GM23338 (cell line): ENCODE data around the gene OR10C1. TPM values are rescaled to one million over a fixed set of nuclear protein-coding genes. Genes with fewer than 3 reads are reported as not detected.

Experiments used
- ATAC-seq: fragments of 200-7000 bp; cut with Tn5 transposase; 3 replicates; pipeline ENCODE4 v1.9.1; 2020
- DNase-seq: peaks from one replicate; pipeline ENCODE4 v3.0.0-alpha.2; 2015; ENCODE audit warnings: low spot score
- H2AFZ ChIP-seq: fragments of 200-600 bp; sonication (generic); 2 replicates; pipeline ENCODE4 v1.8.0; 2016; ENCODE audit warnings: antibody characterized with exemption, mild to moderate bottlenecking, moderate library complexity
- H3F3A ChIP-seq: fragments of 200-600 bp; sonication (generic); replicated peaks from 2 replicates; pipeline ENCODE4 v1.8.0; 2017; ENCODE audit warnings: antibody characterized with exemption, mixed run types, low read depth
- H3K27ac ChIP-seq: fragments of 200-600 bp; sonication (generic); 2 replicates; pipeline ENCODE4 v1.6.1; 2016; ENCODE audit warnings: low read depth
- H3K27me3 ChIP-seq: fragments of 200-600 bp; sonication (generic); 2 replicates; pipeline ENCODE4 v1.8.0; 2016; ENCODE audit warnings: mild to moderate bottlenecking, mixed run types, moderate library complexity; ENCODE audit not compliant: insufficient read depth
- H3K36me3 ChIP-seq: fragments of 200-600 bp; sonication (generic); 2 replicates; pipeline ENCODE4 v1.8.0; 2016; ENCODE audit warnings: mild to moderate bottlenecking; ENCODE audit not compliant: insufficient read depth
- H3K4me1 ChIP-seq: fragments of 200-600 bp; sonication (generic); 2 replicates; pipeline ENCODE4 v1.8.0; 2016; ENCODE audit warnings: mild to moderate bottlenecking, moderate library complexity; ENCODE audit not compliant: insufficient read depth
- H3K4me2 ChIP-seq: fragments of 200-600 bp; sonication (generic); 2 replicates; pipeline ENCODE4 v1.7.1; 2017; ENCODE audit warnings: mixed run types
- H3K4me3 ChIP-seq: fragments of 200-600 bp; sonication (generic); 2 replicates; pipeline ENCODE4 v1.6.1; 2016; ENCODE audit warnings: mixed run types
- H3K79me2 ChIP-seq: fragments of 200-600 bp; sonication (generic); replicated peaks from 2 replicates; pipeline ENCODE4 v1.8.0; 2017; ENCODE audit warnings: mild to moderate bottlenecking; ENCODE audit not compliant: insufficient read depth
- H3K9me2 ChIP-seq: fragments of 200-600 bp; sonication (generic); 2 replicates; pipeline ENCODE4 v1.8.0; 2017; ENCODE audit not compliant: insufficient read depth
- H4K20me1 ChIP-seq: fragments of 200-600 bp; sonication (generic); replicated peaks from 2 replicates; pipeline ENCODE4 v1.8.0; 2017; ENCODE audit warnings: mild to moderate bottlenecking; ENCODE audit not compliant: insufficient read depth
- H3K27ac Mint-ChIP-seq: 2 replicates; pipeline ENCODE4 v1.8.0; 2020; ENCODE audit warnings: inconsistent platforms, mild to moderate bottlenecking, moderate library complexity, mixed read lengths
- H3K27me3 Mint-ChIP-seq: 3 replicates; pipeline ENCODE4 v1.8.0; 2022; ENCODE audit warnings: low read depth, mild to moderate bottlenecking, moderate library complexity, mixed read lengths, inconsistent platforms; ENCODE audit not compliant: insufficient read depth, poor library complexity
- H3K36me3 Mint-ChIP-seq: 3 replicates; pipeline ENCODE4 v1.8.0; 2021; ENCODE audit warnings: low read depth, mild to moderate bottlenecking, inconsistent platforms, moderate library complexity, mixed read lengths
- H3K4me1 Mint-ChIP-seq: 3 replicates; pipeline ENCODE4 v1.8.0; 2020; ENCODE audit warnings: mild to moderate bottlenecking, inconsistent platforms, mixed read lengths
- H3K4me3 Mint-ChIP-seq: 3 replicates; pipeline ENCODE4 v1.8.0; 2021; ENCODE audit warnings: moderate library complexity, mild to moderate bottlenecking, inconsistent platforms, mixed read lengths
- H3K9me3 Mint-ChIP-seq: 3 replicates; pipeline ENCODE4 v1.8.0; 2020; ENCODE audit warnings: moderate library complexity, mild to moderate bottlenecking, inconsistent platforms, mixed read lengths
- CREB1 ChIP-seq: fragments of 250-450 bp; sonication (Bioruptor Pico); IDR thresholded peaks from 2 replicates; pipeline ENCODE4 v1.5.0; 2020; ENCODE audit warnings: low read depth, mild to moderate bottlenecking, moderate library complexity
- EZH2 ChIP-seq: fragments of 200-600 bp; sonication (generic); IDR thresholded peaks from one replicate; pipeline ENCODE4 v1.8.0; 2017; ENCODE audit warnings: antibody characterized with exemption, mild to moderate bottlenecking, low read depth; ENCODE audit not compliant: unreplicated experiment
- EZH2phosphoT487 ChIP-seq: fragments of 200-600 bp; sonication (generic); IDR thresholded peaks from one replicate; pipeline ENCODE4 v1.8.1; 2018; ENCODE audit warnings: antibody characterized with exemption; ENCODE audit not compliant: unreplicated experiment
- JUNB ChIP-seq: IDR thresholded peaks from one replicate; pipeline ENCODE4 v1.6.1; 2016; ENCODE audit warnings: antibody characterized with exemption; ENCODE audit not compliant: unreplicated experiment
- NANOG ChIP-seq: IDR thresholded peaks from 2 replicates; pipeline ENCODE4 v1.6.1; 2016; ENCODE audit warnings: antibody characterized with exemption, borderline replicate concordance
- POLR2AphosphoS5 ChIP-seq: IDR thresholded peaks from 2 replicates; pipeline ENCODE4 v1.6.1; 2016; ENCODE audit warnings: antibody characterized with exemption, low read depth
- STAT1 ChIP-seq: IDR thresholded peaks from one replicate; pipeline ENCODE4 v1.6.1; 2016; ENCODE audit warnings: antibody characterized with exemption; ENCODE audit not compliant: unreplicated experiment
- ZNF114 ChIP-seq: fragments of 250-450 bp; sonication (Bioruptor Pico); IDR thresholded peaks from 2 replicates; pipeline ENCODE4 v1.5.0; 2020; ENCODE audit warnings: mild to moderate bottlenecking, moderate library complexity
- ZNF331 ChIP-seq: fragments of 250-450 bp; sonication (Bioruptor Pico); IDR thresholded peaks from 2 replicates; pipeline ENCODE4 v1.5.0; 2020; ENCODE audit warnings: low read depth, mild to moderate bottlenecking, moderate library complexity
- polyA plus RNA-seq: library from polyadenylated mRNA; unstranded; fragments of >200 nt; fragmentation: Nextera tagmentation; extraction: Ambion mirVana; gene quantifications from 2 replicates; pipeline ENCODE4 v1.2.1, GENCODE V29; 2016
- total RNA-seq: library from RNA; depleted of rRNA; stranded (reverse); fragments of >200 nt; shearing (Covaris generic); gene quantifications from 2 replicates; pipeline ENCODE4 v1.2.3, GENCODE V29; 2014
- TF ChIP-seq, protein P1 (sequence below): fragments of 250-450 bp; sonication (Bioruptor Pico); IDR thresholded peaks from 2 replicates; pipeline ENCODE4 v1.5.0; 2020; ENCODE audit warnings: mild to moderate bottlenecking, moderate library complexity
- TF ChIP-seq, protein P2 (sequence below), 2 experiments: fragments of 200-600 bp in 1 of 2; sonication (generic) in 1 of 2; conservative IDR thresholded peaks; 2 replicates each; pipeline versions ENCODE4 v1.5.1 to v1.6.1; 2016 to 2017; ENCODE audit warnings: antibody characterized with exemption in 2 of 2, low read depth in 2 of 2, mild to moderate bottlenecking in 2 of 2, moderate library complexity in 1 of 2
- TF ChIP-seq, protein P3 (sequence below): IDR thresholded peaks from 2 replicates; pipeline ENCODE4 v1.6.1; 2016; ENCODE audit warnings: antibody characterized with exemption
- TF ChIP-seq, protein P4 (sequence below): IDR thresholded peaks from one replicate; pipeline ENCODE4 v1.6.1; 2018; ENCODE audit warnings: antibody characterized with exemption; ENCODE audit not compliant: unreplicated experiment

The OR10C1 gene
- total and polyA plus RNA-seq, 2 experiments from 2014 or later = not detected

DNA sequence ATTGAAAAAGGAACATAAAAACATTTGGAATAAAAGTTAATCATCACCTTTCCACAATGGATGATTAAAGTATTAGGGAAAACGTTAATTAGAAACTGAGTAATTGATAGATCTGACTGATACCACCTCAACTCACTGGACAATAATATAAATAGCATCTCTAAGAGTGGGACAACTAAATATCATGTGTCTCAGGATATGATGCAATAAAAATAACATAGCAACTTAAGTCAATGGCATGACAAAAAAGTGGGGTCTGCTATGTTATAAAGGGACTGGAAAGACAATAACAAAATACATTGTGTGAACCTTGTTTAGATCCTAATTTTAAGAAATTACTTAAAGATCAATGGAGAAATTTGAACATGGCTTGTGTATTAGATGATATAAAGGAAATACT is 14.0 kb upstream of the OR10C1 start:
- TF ChIP-seq ZNF331 (CRISPR knock-in tag) (no peak), CREB1 (no peak), POLR2AphosphoS5 (no peak), EZH2 (no peak), JUNB (no peak), ZNF114 (no peak), EZH2phosphoT487 (no peak), NANOG (no peak), STAT1 (no peak)
- TF ChIP-seq, protein P1, sequence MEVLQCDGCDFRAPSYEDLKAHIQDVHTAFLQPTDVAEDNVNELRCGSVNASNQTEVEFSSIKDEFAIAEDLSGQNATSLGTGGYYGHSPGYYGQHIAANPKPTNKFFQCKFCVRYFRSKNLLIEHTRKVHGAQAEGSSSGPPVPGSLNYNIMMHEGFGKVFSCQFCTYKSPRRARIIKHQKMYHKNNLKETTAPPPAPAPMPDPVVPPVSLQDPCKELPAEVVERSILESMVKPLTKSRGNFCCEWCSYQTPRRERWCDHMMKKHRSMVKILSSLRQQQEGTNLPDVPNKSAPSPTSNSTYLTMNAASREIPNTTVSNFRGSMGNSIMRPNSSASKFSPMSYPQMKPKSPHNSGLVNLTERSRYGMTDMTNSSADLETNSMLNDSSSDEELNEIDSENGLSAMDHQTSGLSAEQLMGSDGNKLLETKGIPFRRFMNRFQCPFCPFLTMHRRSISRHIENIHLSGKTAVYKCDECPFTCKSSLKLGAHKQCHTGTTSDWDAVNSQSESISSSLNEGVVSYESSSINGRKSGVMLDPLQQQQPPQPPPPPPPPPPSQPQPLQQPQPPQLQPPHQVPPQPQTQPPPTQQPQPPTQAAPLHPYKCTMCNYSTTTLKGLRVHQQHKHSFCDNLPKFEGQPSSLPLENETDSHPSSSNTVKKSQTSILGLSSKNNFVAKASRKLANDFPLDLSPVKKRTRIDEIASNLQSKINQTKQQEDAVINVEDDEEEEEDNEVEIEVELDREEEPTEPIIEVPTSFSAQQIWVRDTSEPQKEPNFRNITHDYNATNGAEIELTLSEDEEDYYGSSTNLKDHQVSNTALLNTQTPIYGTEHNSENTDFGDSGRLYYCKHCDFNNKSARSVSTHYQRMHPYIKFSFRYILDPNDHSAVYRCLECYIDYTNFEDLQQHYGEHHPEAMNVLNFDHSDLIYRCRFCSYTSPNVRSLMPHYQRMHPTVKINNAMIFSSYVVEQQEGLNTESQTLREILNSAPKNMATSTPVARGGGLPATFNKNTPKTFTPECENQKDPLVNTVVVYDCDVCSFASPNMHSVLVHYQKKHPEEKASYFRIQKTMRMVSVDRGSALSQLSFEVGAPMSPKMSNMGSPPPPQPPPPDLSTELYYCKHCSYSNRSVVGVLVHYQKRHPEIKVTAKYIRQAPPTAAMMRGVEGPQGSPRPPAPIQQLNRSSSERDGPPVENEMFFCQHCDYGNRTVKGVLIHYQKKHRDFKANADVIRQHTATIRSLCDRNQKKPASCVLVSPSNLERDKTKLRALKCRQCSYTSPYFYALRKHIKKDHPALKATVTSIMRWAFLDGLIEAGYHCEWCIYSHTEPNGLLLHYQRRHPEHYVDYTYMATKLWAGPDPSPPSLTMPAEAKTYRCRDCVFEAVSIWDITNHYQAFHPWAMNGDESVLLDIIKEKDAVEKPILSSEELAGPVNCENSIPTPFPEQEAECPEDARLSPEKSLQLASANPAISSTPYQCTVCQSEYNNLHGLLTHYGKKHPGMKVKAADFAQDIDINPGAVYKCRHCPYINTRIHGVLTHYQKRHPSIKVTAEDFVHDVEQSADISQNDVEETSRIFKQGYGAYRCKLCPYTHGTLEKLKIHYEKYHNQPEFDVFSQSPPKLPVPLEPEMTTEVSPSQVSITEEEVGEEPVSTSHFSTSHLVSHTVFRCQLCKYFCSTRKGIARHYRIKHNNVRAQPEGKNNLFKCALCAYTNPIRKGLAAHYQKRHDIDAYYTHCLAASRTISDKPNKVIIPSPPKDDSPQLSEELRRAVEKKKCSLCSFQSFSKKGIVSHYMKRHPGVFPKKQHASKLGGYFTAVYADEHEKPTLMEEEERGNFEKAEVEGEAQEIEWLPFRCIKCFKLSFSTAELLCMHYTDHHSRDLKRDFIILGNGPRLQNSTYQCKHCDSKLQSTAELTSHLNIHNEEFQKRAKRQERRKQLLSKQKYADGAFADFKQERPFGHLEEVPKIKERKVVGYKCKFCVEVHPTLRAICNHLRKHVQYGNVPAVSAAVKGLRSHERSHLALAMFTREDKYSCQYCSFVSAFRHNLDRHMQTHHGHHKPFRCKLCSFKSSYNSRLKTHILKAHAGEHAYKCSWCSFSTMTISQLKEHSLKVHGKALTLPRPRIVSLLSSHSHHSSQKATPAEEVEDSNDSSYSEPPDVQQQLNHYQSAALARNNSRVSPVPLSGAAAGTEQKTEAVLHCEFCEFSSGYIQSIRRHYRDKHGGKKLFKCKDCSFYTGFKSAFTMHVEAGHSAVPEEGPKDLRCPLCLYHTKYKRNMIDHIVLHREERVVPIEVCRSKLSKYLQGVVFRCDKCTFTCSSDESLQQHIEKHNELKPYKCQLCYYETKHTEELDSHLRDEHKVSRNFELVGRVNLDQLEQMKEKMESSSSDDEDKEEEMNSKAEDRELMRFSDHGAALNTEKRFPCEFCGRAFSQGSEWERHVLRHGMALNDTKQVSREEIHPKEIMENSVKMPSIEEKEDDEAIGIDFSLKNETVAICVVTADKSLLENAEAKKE (CRISPR knock-in tag) = no peak
- TF ChIP-seq, protein P2, sequence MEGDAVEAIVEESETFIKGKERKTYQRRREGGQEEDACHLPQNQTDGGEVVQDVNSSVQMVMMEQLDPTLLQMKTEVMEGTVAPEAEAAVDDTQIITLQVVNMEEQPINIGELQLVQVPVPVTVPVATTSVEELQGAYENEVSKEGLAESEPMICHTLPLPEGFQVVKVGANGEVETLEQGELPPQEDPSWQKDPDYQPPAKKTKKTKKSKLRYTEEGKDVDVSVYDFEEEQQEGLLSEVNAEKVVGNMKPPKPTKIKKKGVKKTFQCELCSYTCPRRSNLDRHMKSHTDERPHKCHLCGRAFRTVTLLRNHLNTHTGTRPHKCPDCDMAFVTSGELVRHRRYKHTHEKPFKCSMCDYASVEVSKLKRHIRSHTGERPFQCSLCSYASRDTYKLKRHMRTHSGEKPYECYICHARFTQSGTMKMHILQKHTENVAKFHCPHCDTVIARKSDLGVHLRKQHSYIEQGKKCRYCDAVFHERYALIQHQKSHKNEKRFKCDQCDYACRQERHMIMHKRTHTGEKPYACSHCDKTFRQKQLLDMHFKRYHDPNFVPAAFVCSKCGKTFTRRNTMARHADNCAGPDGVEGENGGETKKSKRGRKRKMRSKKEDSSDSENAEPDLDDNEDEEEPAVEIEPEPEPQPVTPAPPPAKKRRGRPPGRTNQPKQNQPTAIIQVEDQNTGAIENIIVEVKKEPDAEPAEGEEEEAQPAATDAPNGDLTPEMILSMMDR (conservative IDR thresholded peaks at IDR 0.05; ENCODE audit: low read depth in 2 of 2) = no peak
- TF ChIP-seq, protein P3, sequence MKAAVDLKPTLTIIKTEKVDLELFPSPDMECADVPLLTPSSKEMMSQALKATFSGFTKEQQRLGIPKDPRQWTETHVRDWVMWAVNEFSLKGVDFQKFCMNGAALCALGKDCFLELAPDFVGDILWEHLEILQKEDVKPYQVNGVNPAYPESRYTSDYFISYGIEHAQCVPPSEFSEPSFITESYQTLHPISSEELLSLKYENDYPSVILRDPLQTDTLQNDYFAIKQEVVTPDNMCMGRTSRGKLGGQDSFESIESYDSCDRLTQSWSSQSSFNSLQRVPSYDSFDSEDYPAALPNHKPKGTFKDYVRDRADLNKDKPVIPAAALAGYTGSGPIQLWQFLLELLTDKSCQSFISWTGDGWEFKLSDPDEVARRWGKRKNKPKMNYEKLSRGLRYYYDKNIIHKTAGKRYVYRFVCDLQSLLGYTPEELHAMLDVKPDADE = no peak
- TF ChIP-seq, protein P4, sequence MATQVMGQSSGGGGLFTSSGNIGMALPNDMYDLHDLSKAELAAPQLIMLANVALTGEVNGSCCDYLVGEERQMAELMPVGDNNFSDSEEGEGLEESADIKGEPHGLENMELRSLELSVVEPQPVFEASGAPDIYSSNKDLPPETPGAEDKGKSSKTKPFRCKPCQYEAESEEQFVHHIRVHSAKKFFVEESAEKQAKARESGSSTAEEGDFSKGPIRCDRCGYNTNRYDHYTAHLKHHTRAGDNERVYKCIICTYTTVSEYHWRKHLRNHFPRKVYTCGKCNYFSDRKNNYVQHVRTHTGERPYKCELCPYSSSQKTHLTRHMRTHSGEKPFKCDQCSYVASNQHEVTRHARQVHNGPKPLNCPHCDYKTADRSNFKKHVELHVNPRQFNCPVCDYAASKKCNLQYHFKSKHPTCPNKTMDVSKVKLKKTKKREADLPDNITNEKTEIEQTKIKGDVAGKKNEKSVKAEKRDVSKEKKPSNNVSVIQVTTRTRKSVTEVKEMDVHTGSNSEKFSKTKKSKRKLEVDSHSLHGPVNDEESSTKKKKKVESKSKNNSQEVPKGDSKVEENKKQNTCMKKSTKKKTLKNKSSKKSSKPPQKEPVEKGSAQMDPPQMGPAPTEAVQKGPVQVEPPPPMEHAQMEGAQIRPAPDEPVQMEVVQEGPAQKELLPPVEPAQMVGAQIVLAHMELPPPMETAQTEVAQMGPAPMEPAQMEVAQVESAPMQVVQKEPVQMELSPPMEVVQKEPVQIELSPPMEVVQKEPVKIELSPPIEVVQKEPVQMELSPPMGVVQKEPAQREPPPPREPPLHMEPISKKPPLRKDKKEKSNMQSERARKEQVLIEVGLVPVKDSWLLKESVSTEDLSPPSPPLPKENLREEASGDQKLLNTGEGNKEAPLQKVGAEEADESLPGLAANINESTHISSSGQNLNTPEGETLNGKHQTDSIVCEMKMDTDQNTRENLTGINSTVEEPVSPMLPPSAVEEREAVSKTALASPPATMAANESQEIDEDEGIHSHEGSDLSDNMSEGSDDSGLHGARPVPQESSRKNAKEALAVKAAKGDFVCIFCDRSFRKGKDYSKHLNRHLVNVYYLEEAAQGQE = no peak
- H3K27ac ChIP-seq = no peak overlapping the region
- no peak for ATAC-seq
- no peaks in the 10 kb centered on the region for H3K9me2 ChIP-seq
- H2AFZ ChIP-seq = no peak overlapping the region
- Mint-ChIP-seq H3K4me1 (peaks cover 16% of the 10 kb centered on the region; the same call in 2 of the 3 replicates), H3K9me3 (no peaks in the 10 kb centered on the region), H3K27ac (no peak overlapping the region), H3K27me3 (peaks cover 2% of the 10 kb centered on the region), H3K36me3 (no peaks in the 10 kb centered on the region), H3K4me3 (no peak overlapping the region)
- H3F3A ChIP-seq = no peaks in the 10 kb centered on the region
- no peaks in the 10 kb centered on the region for H3K79me2 ChIP-seq
- peaks cover 3% of the 10 kb centered on the region; the same call in 1 of the 2 replicates for H3K4me1 ChIP-seq
- H3K4me2 ChIP-seq = no peak overlapping the region
- H3K27me3 ChIP-seq = no peaks in the 10 kb centered on the region
- no peak overlapping the region for H3K4me3 ChIP-seq
- no peaks in the 10 kb centered on the region for H3K36me3 ChIP-seq
- DNase-seq = no peak
- H4K20me1 ChIP-seq = no peaks in the 10 kb centered on the region
